Stomach (tissue), 4 donors: ENCODE measurements around the gene HSH2D.

Source experiments
- EP300 ChIP-seq: sonication (generic); formaldehyde crosslinking; IDR thresholded peaks from one replicate; pipeline ENCODE4 v1.6.1; 2017; ENCODE audit warnings: antibody characterized with exemption
- POLR2AphosphoS5 ChIP-seq, 3 donors: sonication (generic); formaldehyde crosslinking; IDR thresholded peaks; one replicate each; pipeline ENCODE4 v1.6.1; 2016; ENCODE audit warnings: antibody characterized with exemption in 3 of 3
- TF ChIP-seq, protein P1 (sequence below), 7 experiments: fragments of 450-650 bp in 4 of 7; fragments of 200-600 bp in 3 of 7; sonication (generic) in 3 of 7; IDR thresholded peaks; one replicate each; pipeline ENCODE4 v1.5.1; 2016 to 2019; ENCODE audit warnings: antibody characterized with exemption in 7 of 7, control low read depth in 2 of 7, mild to moderate bottlenecking in 1 of 7

- TF ChIP-seq, protein P1, sequence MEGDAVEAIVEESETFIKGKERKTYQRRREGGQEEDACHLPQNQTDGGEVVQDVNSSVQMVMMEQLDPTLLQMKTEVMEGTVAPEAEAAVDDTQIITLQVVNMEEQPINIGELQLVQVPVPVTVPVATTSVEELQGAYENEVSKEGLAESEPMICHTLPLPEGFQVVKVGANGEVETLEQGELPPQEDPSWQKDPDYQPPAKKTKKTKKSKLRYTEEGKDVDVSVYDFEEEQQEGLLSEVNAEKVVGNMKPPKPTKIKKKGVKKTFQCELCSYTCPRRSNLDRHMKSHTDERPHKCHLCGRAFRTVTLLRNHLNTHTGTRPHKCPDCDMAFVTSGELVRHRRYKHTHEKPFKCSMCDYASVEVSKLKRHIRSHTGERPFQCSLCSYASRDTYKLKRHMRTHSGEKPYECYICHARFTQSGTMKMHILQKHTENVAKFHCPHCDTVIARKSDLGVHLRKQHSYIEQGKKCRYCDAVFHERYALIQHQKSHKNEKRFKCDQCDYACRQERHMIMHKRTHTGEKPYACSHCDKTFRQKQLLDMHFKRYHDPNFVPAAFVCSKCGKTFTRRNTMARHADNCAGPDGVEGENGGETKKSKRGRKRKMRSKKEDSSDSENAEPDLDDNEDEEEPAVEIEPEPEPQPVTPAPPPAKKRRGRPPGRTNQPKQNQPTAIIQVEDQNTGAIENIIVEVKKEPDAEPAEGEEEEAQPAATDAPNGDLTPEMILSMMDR (IDR thresholded peaks at IDR 0.05): no peak
- no peak for TF ChIP-seq POLR2AphosphoS5 (IDR thresholded peaks at IDR 0.05)
- no peak for TF ChIP-seq EP300
These were observed 714 bp downstream of the HSH2D start for GRCh38 chr19:16144216-16144581.
